ENCODE results near the gene LHX4.

The LHX4 gene

GRCh38 chr1:180239145-180240096, 9.4 kb downstream of the LHX4 start:
- POLR2A ChIA-PET, result no interaction called here
- no peak for DNase-seq (ENCODE audit: low read depth, low spot score)
- CTCF ChIA-PET, result interaction anchor here (0.9 to 5.8 kb wide), 4 partner anchors 10 to 372 kb away, joined by 3 to 52 read pairs (median 4); no protein-coding TSS in a partner anchor

GRCh38 chr1:180241716-180242544, 11.9 kb downstream of the LHX4 start:
- ChIA-PET CTCF (interaction anchor here (0.7 to 5.8 kb wide), 5 partner anchors 10 to 237 kb away, joined by 3 to 52 read pairs (median 4); no protein-coding TSS in a partner anchor), POLR2A (no interaction called here)
- TF ChIP-seq, protein P1, sequence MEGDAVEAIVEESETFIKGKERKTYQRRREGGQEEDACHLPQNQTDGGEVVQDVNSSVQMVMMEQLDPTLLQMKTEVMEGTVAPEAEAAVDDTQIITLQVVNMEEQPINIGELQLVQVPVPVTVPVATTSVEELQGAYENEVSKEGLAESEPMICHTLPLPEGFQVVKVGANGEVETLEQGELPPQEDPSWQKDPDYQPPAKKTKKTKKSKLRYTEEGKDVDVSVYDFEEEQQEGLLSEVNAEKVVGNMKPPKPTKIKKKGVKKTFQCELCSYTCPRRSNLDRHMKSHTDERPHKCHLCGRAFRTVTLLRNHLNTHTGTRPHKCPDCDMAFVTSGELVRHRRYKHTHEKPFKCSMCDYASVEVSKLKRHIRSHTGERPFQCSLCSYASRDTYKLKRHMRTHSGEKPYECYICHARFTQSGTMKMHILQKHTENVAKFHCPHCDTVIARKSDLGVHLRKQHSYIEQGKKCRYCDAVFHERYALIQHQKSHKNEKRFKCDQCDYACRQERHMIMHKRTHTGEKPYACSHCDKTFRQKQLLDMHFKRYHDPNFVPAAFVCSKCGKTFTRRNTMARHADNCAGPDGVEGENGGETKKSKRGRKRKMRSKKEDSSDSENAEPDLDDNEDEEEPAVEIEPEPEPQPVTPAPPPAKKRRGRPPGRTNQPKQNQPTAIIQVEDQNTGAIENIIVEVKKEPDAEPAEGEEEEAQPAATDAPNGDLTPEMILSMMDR (IDR thresholded peaks at IDR 0.05; ENCODE audit: insufficient read depth, low read length, missing control alignments), result no peak
- no peak for DNase-seq (ENCODE audit: low read depth, low spot score)
- no peak overlapping the region for H3K4me3 ChIP-seq (ENCODE audit: low read depth, low read length)

More at GRCh38 chr1:180239145-180240096, 9.4 kb downstream of the LHX4 start:
- no peak overlapping the region for H3K4me3 ChIP-seq (ENCODE audit: low read depth, low read length)
- TF ChIP-seq, protein P1 (IDR thresholded peaks at IDR 0.05; ENCODE audit: insufficient read depth, low read length, missing control alignments), result no peak

DNA sequence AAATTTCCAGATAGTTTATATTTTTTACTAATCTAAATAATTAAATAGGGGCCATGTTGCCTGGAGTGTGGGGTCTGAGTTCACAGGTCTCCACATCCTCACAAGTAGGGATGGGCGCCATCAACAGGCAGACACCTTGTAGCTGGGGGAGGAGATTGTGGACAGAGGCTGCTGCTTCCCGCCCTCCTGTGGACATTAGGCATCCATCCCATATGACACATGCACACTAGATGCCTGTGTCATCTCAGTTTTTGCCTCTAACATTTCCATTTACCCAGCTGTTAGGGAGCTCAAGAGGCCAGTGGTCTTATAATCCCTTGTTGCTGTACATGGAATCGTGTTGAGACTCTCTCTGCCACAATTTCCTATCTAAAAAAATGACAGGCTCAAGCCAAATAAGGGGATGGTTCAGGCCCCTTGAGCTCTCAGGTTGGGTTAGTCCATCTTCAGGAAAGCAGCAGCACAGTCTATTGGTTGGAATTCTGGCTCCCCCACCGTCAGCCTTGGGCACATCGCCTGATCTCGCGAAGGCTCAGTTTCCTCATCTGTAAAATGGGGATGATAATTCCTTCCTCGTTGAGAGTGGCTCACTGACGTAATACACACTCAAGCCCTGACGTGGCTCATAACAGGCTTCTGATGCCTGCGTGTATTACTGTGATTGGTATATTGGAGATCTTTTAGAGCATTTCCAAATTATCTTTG, 13.6 kb downstream of the LHX4 start:
- ChIA-PET POLR2A (no interaction called here), CTCF (interaction anchor here (1.1 to 5.8 kb wide), 3 partner anchors 9 to 235 kb away, joined by 3 to 52 read pairs (median 4); no protein-coding TSS in a partner anchor)
- no peak overlapping the region for H3K4me3 ChIP-seq (ENCODE audit: low read depth, low read length)
- TF ChIP-seq, protein P1 (IDR thresholded peaks at IDR 0.05; ENCODE audit: insufficient read depth, low read length, missing control alignments), result no peak
- DNase-seq (ENCODE audit: low read depth, low spot score), result no peak

- TF ChIP-seq, protein P1 (IDR thresholded peaks at IDR 0.05; ENCODE audit: insufficient read depth, low read length, missing control alignments), result no peak
- ChIA-PET CTCF (interaction anchor here (0.9 to 5.8 kb wide), 2 partner anchors 8 to 238 kb away, joined by 3 to 52 read pairs; no protein-coding TSS in a partner anchor), POLR2A (no interaction called here)
- no peak for DNase-seq (ENCODE audit: low read depth, low spot score)
- H3K4me3 ChIP-seq (ENCODE audit: low read depth, low read length), result no peak overlapping the region
Measured at GRCh38 chr1:180244840-180245239, 14.8 kb downstream of the LHX4 start.

GRCh38 chr1:180246579-180246978, 16.5 kb downstream of the LHX4 start:
- POLR2A ChIA-PET, result no interaction called here
- TF ChIP-seq, protein P1 (IDR thresholded peaks at IDR 0.05; ENCODE audit: insufficient read depth, low read length, missing control alignments), result no peak
- no peak overlapping the region for H3K4me3 ChIP-seq (ENCODE audit: low read depth, low read length)
- CTCF ChIA-PET, result interaction anchor here (1.6 to 11.3 kb wide), 3 partner anchors 170 to 236 kb away, joined by 4 to 120 read pairs (median 15); no protein-coding TSS in a partner anchor
- no peak for DNase-seq (ENCODE audit: low read depth, low spot score)
